DOHH2 (cell line): ENCODE results near the gene LYPD1.

Experiments
- H3F3A ChIP-seq: fragments of 200-600 bp; sonication (generic), shearing (Covaris generic); 2 replicates; pipeline ENCODE4 v1.6.0; 2016; ENCODE audit warnings: antibody characterized with exemption, mild to moderate bottlenecking; ENCODE audit not compliant: control insufficient read depth, insufficient read depth
- H3K27ac ChIP-seq: fragments of 200-600 bp; sonication (generic); 2 replicates; pipeline ENCODE4 v1.5.1; 2014; ENCODE audit warnings: low read depth, mild to moderate bottlenecking, low read length, moderate library complexity
- H3K27me3 ChIP-seq: fragments of 200-600 bp; sonication (generic); 2 replicates; pipeline ENCODE4 v1.6.1; 2014; ENCODE audit warnings: mild to moderate bottlenecking, low read length, mixed read lengths; ENCODE audit not compliant: control insufficient read depth
- H3K36me3 ChIP-seq: fragments of 200-600 bp; sonication (generic); 2 replicates; pipeline ENCODE4 v1.6.1; 2014; ENCODE audit warnings: mild to moderate bottlenecking, low read length, moderate library complexity, mixed read lengths; ENCODE audit not compliant: control insufficient read depth
- H3K4me1 ChIP-seq: fragments of 200-600 bp; sonication (generic); 2 replicates; pipeline ENCODE4 v1.6.1; 2014; ENCODE audit warnings: mild to moderate bottlenecking, low read length, mixed read lengths; ENCODE audit not compliant: control insufficient read depth
- H3K4me2 ChIP-seq: fragments of 200-600 bp; sonication (generic); 2 replicates; pipeline ENCODE4 v1.6.0; 2014; ENCODE audit warnings: mild to moderate bottlenecking, low read length, moderate library complexity
- H3K4me3 ChIP-seq: fragments of 200-600 bp; sonication (generic); 2 replicates; pipeline ENCODE4 v1.5.1; 2014; ENCODE audit warnings: mild to moderate bottlenecking, low read length, mixed read lengths
- H3K79me2 ChIP-seq: fragments of 200-600 bp; sonication (generic); 2 replicates; pipeline ENCODE4 v1.6.1; 2014; ENCODE audit warnings: mild to moderate bottlenecking, low read length, mixed read lengths; ENCODE audit not compliant: control insufficient read depth
- H3K9me2 ChIP-seq: fragments of 200-600 bp; sonication (generic); replicated peaks from 2 replicates; pipeline ENCODE4 v1.6.1; 2014; ENCODE audit warnings: mild to moderate bottlenecking, low read length, mixed read lengths; ENCODE audit not compliant: control insufficient read depth
- H3K9me3 ChIP-seq: fragments of 200-600 bp; sonication (generic); 2 replicates; pipeline ENCODE4 v1.6.1; 2014; ENCODE audit warnings: antibody characterized with exemption, low read length, mixed read lengths; ENCODE audit not compliant: control insufficient read depth, insufficient read depth
- H4K20me1 ChIP-seq: fragments of 200-600 bp; sonication (generic); 2 replicates; pipeline ENCODE4 v1.6.0; 2014; ENCODE audit warnings: low read depth, mild to moderate bottlenecking, antibody characterized with exemption, low read length, moderate library complexity; ENCODE audit not compliant: control insufficient read depth, insufficient read depth
- CTCF ChIP-seq: fragments of 200-600 bp; sonication (generic); IDR thresholded peaks from one replicate; pipeline ENCODE4 v1.5.1; 2014; ENCODE audit warnings: antibody characterized with exemption, mild to moderate bottlenecking, low read depth, low read length; ENCODE audit not compliant: poor library complexity, severe bottlenecking
- EZH2phosphoT487 ChIP-seq: fragments of 200-600 bp; sonication (generic); IDR thresholded peaks from 2 replicates; pipeline ENCODE4 v1.6.1; 2017; ENCODE audit warnings: borderline replicate concordance, mild to moderate bottlenecking, antibody characterized with exemption, low read length, moderate library complexity, mixed read lengths

LYPD1 gene

GRCh38 chr2:132608311-132608710 lies 61.7 kb downstream of the LYPD1 start:
- H3K9me3 ChIP-seq = no peaks in the 10 kb centered on the region
- no peaks in the 10 kb centered on the region for H3K36me3 ChIP-seq
- TF ChIP-seq CTCF (no peak), EZH2phosphoT487 (no peak)
- no peak overlapping the region for H3K4me2 ChIP-seq
- no peaks in the 10 kb centered on the region for H3K79me2 ChIP-seq
- no peaks in the 10 kb centered on the region for H4K20me1 ChIP-seq
- H3K9me2 ChIP-seq = no peaks in the 10 kb centered on the region
- no peaks in the 10 kb centered on the region for H3F3A ChIP-seq
- H3K27me3 ChIP-seq = no peaks in the 10 kb centered on the region
- no peak overlapping the region for H3K27ac ChIP-seq
- H3K4me3 ChIP-seq = no peak overlapping the region
- H3K4me1 ChIP-seq = no peaks in the 10 kb centered on the region

GRCh38 chr2:132607426-132608090 lies 62.4 kb downstream of the LYPD1 start:
- no peak for TF ChIP-seq CTCF
- TF ChIP-seq EZH2phosphoT487 = no peak

GRCh38 chr2:132606649-132607048 lies 63.4 kb downstream of the LYPD1 start:
- Histone ChIP-seq H3K4me3 (no peak overlapping the region), H3K9me3 (no peaks in the 10 kb centered on the region), H3K4me1 (no peaks in the 10 kb centered on the region), H4K20me1 (no peaks in the 10 kb centered on the region), H3K27ac (no peak overlapping the region), H3K36me3 (no peaks in the 10 kb centered on the region), H3F3A (no peaks in the 10 kb centered on the region), H3K4me2 (no peak overlapping the region), H3K79me2 (no peaks in the 10 kb centered on the region), H3K9me2 (no peaks in the 10 kb centered on the region), H3K27me3 (no peaks in the 10 kb centered on the region)
- TF ChIP-seq CTCF = no peak
- TF ChIP-seq EZH2phosphoT487 = no peak

More at GRCh38 chr2:132607426-132608090, 62.4 kb downstream of the LYPD1 start:
- Histone ChIP-seq H3K4me1 (no peaks in the 10 kb centered on the region), H3K36me3 (no peaks in the 10 kb centered on the region), H3K9me2 (no peaks in the 10 kb centered on the region), H3K4me2 (no peak overlapping the region), H3K27me3 (no peaks in the 10 kb centered on the region), H3K4me3 (no peak overlapping the region), H4K20me1 (no peaks in the 10 kb centered on the region), H3K27ac (no peak overlapping the region), H3K9me3 (no peaks in the 10 kb centered on the region), H3F3A (no peaks in the 10 kb centered on the region), H3K79me2 (no peaks in the 10 kb centered on the region)
